ENCODE data around the gene MED16. TPM values are rescaled to one million over a fixed set of nuclear protein-coding genes. Genes with fewer than 3 reads are reported as not detected.
A peak's percentile ranks its signal among the peaks of the same experiment; 100 is the strongest.

Gene MED16
- total RNA-seq, 1 experiment from 2014 or later = 69.1 TPM

GRCh38 chr19:918152-918437 is 25.1 kb upstream of the MED16 start:
- peaks cover 12% of the 10 kb centered on the region for H3K36me3 Mint-ChIP-seq (ENCODE audit: insufficient read depth, unreplicated experiment)
- no peaks in the 10 kb centered on the region for H3K27me3 Mint-ChIP-seq (ENCODE audit: insufficient read depth, unreplicated experiment)
- POLR2A ChIA-PET = no interaction called here
- no peak for DNase-seq
- H3K9me3 Mint-ChIP-seq (ENCODE audit: unreplicated experiment) = no peaks in the 10 kb centered on the region
- no peaks in the 10 kb centered on the region for H3K9me3 ChIP-seq
- no peaks in the 10 kb centered on the region for H3K27me3 ChIP-seq (replicated peaks; ENCODE audit: control insufficient read depth, insufficient read depth, low read length)
- TF ChIP-seq CTCF (IDR thresholded peaks at IDR 0.05; ENCODE audit: insufficient read depth in 1 of 2, low read depth in 1 of 2, low read length in 1 of 2, severe bottlenecking in 1 of 2, unreplicated experiment in 1 of 2) = no peak
- H3K4me1 ChIP-seq = 0 out of 2 replicates have a peak, but pooled peaks cover 9% of the 10 kb centered on the region
- H3K4me1 Mint-ChIP-seq (ENCODE audit: low read depth, unreplicated experiment) = no peaks in the 10 kb centered on the region
- H3K4me3 ChIP-seq (ENCODE audit: low read depth, low read length) = peak overlapping the region; percentile 87
- H3K27ac Mint-ChIP-seq (ENCODE audit: unreplicated experiment) = no peak overlapping the region
- H3K36me3 ChIP-seq (ENCODE audit: control insufficient read depth, insufficient read depth, low read length) = no peaks in the 10 kb centered on the region
- intact Hi-C loops (cut with micrococcal nuclease; ENCODE audit: unreplicated experiment) = no loop called here
- no TSS peak for BruUV-seq (replicated peaks)
- peak overlapping the region; percentile 69 for H3K4me3 Mint-ChIP-seq (ENCODE audit: unreplicated experiment)
- CTCF ChIA-PET = no interaction called here

GRCh38 chr19:917323-918151 is 24.6 kb upstream of the MED16 start, which contains the start of gene KISS1R:
TSS of gene KISS1R (plus strand) at chr19:917333. CDS start at chr19:917503, 170 bp downstream.
- peak; percentile 74 to 84 for DNase-seq
- Histone ChIP-seq H3K4me3 (ENCODE audit: low read depth, low read length) (peak within 1 kb of the TSS; percentile 87), H3K9me3 (no peaks in the 10 kb centered on the region), H3K27me3 (replicated peaks; ENCODE audit: control insufficient read depth, insufficient read depth, low read length) (no peaks in the 10 kb centered on the region), H3K4me1 (0 out of 2 replicates have a peak, but pooled peaks cover 9% of the 10 kb centered on the region), H3K36me3 (ENCODE audit: control insufficient read depth, insufficient read depth, low read length) (no peaks in the 10 kb centered on the region)
- Mint-ChIP-seq H3K27ac (ENCODE audit: unreplicated experiment) (no peak within 1 kb of the TSS), H3K9me3 (ENCODE audit: unreplicated experiment) (no peaks in the 10 kb centered on the region), H3K36me3 (ENCODE audit: insufficient read depth, unreplicated experiment) (peaks cover 12% of the 10 kb centered on the region), H3K27me3 (ENCODE audit: insufficient read depth, unreplicated experiment) (no peaks in the 10 kb centered on the region), H3K4me1 (ENCODE audit: low read depth, unreplicated experiment) (no peaks in the 10 kb centered on the region), H3K4me3 (ENCODE audit: unreplicated experiment) (peak within 1 kb of the TSS; percentile 69)
- ChIA-PET POLR2A (no interaction called here), CTCF (no interaction called here)
- peak; percentile 51 to 68 for TF ChIP-seq CTCF (IDR thresholded peaks at IDR 0.05; ENCODE audit: insufficient read depth in 1 of 2, low read depth in 1 of 2, low read length in 1 of 2, severe bottlenecking in 1 of 2, unreplicated experiment in 1 of 2)
- intact Hi-C loops (cut with micrococcal nuclease; ENCODE audit: unreplicated experiment) = loop anchor here (1.0 kb wide), 1 partner anchor 147 kb away; no protein-coding TSS in a partner anchor
- TSS peak; percentile 71 for BruUV-seq (replicated peaks)

- peak; percentile 78 to 85 for DNase-seq
- Mint-ChIP-seq H3K9me3 (ENCODE audit: unreplicated experiment) (no peaks in the 10 kb centered on the region), H3K27me3 (ENCODE audit: insufficient read depth, unreplicated experiment) (no peaks in the 10 kb centered on the region), H3K4me3 (ENCODE audit: unreplicated experiment) (peak overlapping the region; percentile 69), H3K36me3 (ENCODE audit: insufficient read depth, unreplicated experiment) (peaks cover 9% of the 10 kb centered on the region), H3K27ac (ENCODE audit: unreplicated experiment) (no peak overlapping the region), H3K4me1 (ENCODE audit: low read depth, unreplicated experiment) (no peaks in the 10 kb centered on the region)
- intact Hi-C loops (cut with micrococcal nuclease; ENCODE audit: unreplicated experiment) = loop anchor here (1.0 kb wide), 1 partner anchor 146 kb away; no protein-coding TSS in a partner anchor
- no peaks in the 10 kb centered on the region for H3K27me3 ChIP-seq (replicated peaks; ENCODE audit: control insufficient read depth, insufficient read depth, low read length)
- POLR2A ChIA-PET = no interaction called here
- H3K4me3 ChIP-seq (ENCODE audit: low read depth, low read length) = peak overlapping the region; percentile 87
- H3K4me1 ChIP-seq = 0 out of 2 replicates have a peak, but pooled peaks cover 6% of the 10 kb centered on the region
- BruUV-seq (replicated peaks) = no TSS peak
- H3K36me3 ChIP-seq (ENCODE audit: control insufficient read depth, insufficient read depth, low read length) = no peaks in the 10 kb centered on the region
- TF ChIP-seq CTCF (IDR thresholded peaks at IDR 0.05; ENCODE audit: insufficient read depth in 1 of 2, low read depth in 1 of 2, low read length in 1 of 2, severe bottlenecking in 1 of 2, unreplicated experiment in 1 of 2) = no peak
- H3K9me3 ChIP-seq = no peaks in the 10 kb centered on the region
- CTCF ChIA-PET = no interaction called here
Observed at GRCh38 chr19:916645-917322, 23.8 kb upstream of the MED16 start.
